Measurements from ENCODE around the gene UNK. TPM values are rescaled to one million over a fixed set of nuclear protein-coding genes. Genes with fewer than 3 reads are reported as not detected.
A peak's percentile ranks its signal among the peaks of the same experiment; 100 is the strongest.

Gene UNK
- total and polyA plus RNA-seq, 2 of the 13 experiments (the other 11 are each of a cell fraction or from before 2014, with no cell fraction given) = 31.6 to 33.0 TPM

- TF ChIP-seq NCOA1 (CRISPR knock-in tag; IDR thresholded peaks at IDR 0.05) (peak; percentile 96; the same call in 1 of the 2 replicates), ZNF570 (CRISPR knock-in tag; IDR thresholded peaks at IDR 0.05; ENCODE audit: borderline replicate concordance) (no peak), GABPB1 (CRISPR knock-in tag; IDR thresholded peaks at IDR 0.05) (peak; percentile 92), MEF2D (CRISPR knock-in tag; IDR thresholded peaks at IDR 0.05) (peak; percentile 75), ZNF101 (CRISPR knock-in tag; IDR thresholded peaks at IDR 0.05; ENCODE audit: borderline replicate concordance, low read depth) (no peak), ARNT (IDR thresholded peaks at IDR 0.05) (no peak), ARID4A (CRISPR knock-in tag; IDR thresholded peaks at IDR 0.05; ENCODE audit: borderline replicate concordance) (peak; percentile 98), ZNF256 (CRISPR knock-in tag; conservative IDR thresholded peaks at IDR 0.05) (no peak), ZNF891 (CRISPR knock-in tag; IDR thresholded peaks at IDR 0.05) (no peak; the same call in none of the 2 replicates), ZNF251 (CRISPR knock-in tag; IDR thresholded peaks at IDR 0.05) (no peak), ZNF30 (CRISPR knock-in tag; IDR thresholded peaks at IDR 0.05) (no peak; the same call in 1 of the 2 replicates), HMGA1 (CRISPR knock-in tag; conservative IDR thresholded peaks at IDR 0.05) (no peak), NFRKB (IDR thresholded peaks at IDR 0.05) (no peak), CHD2 (IDR thresholded peaks at IDR 0.05; ENCODE audit: low read depth, low read length) (0 out of 2 replicates have a peak, but pooled peaks have one; percentile 8), RBM39 (IDR thresholded peaks at IDR 0.05; ENCODE audit: low read depth, low read length, poor library complexity, severe bottlenecking) (peak; percentile 96), PRDM4 (CRISPR knock-in tag; IDR thresholded peaks at IDR 0.05; ENCODE audit: borderline replicate concordance) (no peak), NR2C2 (CRISPR knock-in tag; IDR thresholded peaks at IDR 0.05; ENCODE audit: borderline replicate concordance) (peak; percentile 87), SNRNP70 (IDR thresholded peaks at IDR 0.05; ENCODE audit: low read depth, low read length) (no peak), MEIS1 (CRISPR knock-in tag; IDR thresholded peaks at IDR 0.05; ENCODE audit: borderline replicate concordance) (peak; percentile 96), ISL2 (CRISPR knock-in tag; IDR thresholded peaks at IDR 0.05) (peak; percentile 14), FOXM1 (CRISPR knock-in tag; IDR thresholded peaks at IDR 0.05) (no peak), JUNB (CRISPR knock-in tag; IDR thresholded peaks at IDR 0.05; ENCODE audit: borderline replicate concordance) (no peak), THAP7 (CRISPR knock-in tag; IDR thresholded peaks at IDR 0.05) (no peak), ZNF496 (CRISPR knock-in tag; IDR thresholded peaks at IDR 0.05; ENCODE audit: insufficient replicate concordance) (no peak)
Observed at GRCh38 chr17:75855310-75856061, 70.9 kb downstream of the UNK start, which contains the start of gene WBP2 (continued).

All from HepG2 (cell line).